SK-N-SH (cell line): Measurements from ENCODE around the gene ASTN2. TPM values are rescaled to one million over a fixed set of nuclear protein-coding genes. Genes with fewer than 3 reads are reported as not detected.
"Not testable (repeated sequence)": the region's sequence is repeated elsewhere in the genome, so short reads cannot be mapped to it uniquely, and the experiment has no call there.

Experiments used
- CTCF ChIA-PET: fragments of 300-600, 350-600 bp; formaldehyde crosslinking; extraction: SDS; loops from one replicate; lab custom pipeline; 2021; lab: Yijun Ruan, JAX
- POLR2A ChIA-PET: fragments of 350-600 bp; sonication (Branson Sonifier 250); formaldehyde crosslinking; extraction: SDS; loops from one replicate; lab custom pipeline; 2020; ENCODE audit warnings: antibody characterized with exemption, inconsistent platforms; lab: Yijun Ruan, JAX
- DNase-seq: peaks from one replicate; pipeline ENCODE4 v3.0.0; 2012
- H2AFZ ChIP-seq: fragments of 200-600 bp; sonication (generic); 2 replicates; pipeline ENCODE4 v1.8.1; 2016; ENCODE audit warnings: antibody characterized with exemption, mild to moderate bottlenecking, low read depth
- H3F3A ChIP-seq: fragments of 200-600 bp; sonication (generic); replicated peaks from 2 replicates; pipeline ENCODE3; 2016; ENCODE audit warnings: antibody characterized with exemption, mild to moderate bottlenecking; ENCODE audit not compliant: insufficient read depth
- H3K27ac ChIP-seq, 2 experiments: fragments of 200-500 bp in 1 of 2; fragments of 200-600 bp in 1 of 2; sonication (Bioruptor generic) in 1 of 2; sonication (generic), shearing (Covaris generic) in 1 of 2; 2 replicates each; pipeline versions ENCODE4 v1.5.1 to v1.6.1; 2014 to 2016; ENCODE audit warnings: low read depth in 2 of 2, inconsistent platforms in 1 of 2, low read length in 1 of 2, mild to moderate bottlenecking in 1 of 2, mixed read lengths in 1 of 2
- H3K27me3 ChIP-seq: fragments of 200-600 bp; sonication (generic), shearing (Covaris generic); 2 replicates; pipeline ENCODE4 v1.6.1; 2016; ENCODE audit warnings: mixed run types; ENCODE audit not compliant: insufficient read depth
- H3K36me3 ChIP-seq, 2 experiments: fragments of 200-500 bp in 1 of 2; fragments of 200-600 bp in 1 of 2; sonication (Bioruptor generic) in 1 of 2; sonication (generic) in 1 of 2; replicated peaks in 1 of 2; 2 replicates each; pipeline versions ENCODE3 to v1.5.1; 2014 to 2016; ENCODE audit warnings: low read length in 1 of 2, mild to moderate bottlenecking in 1 of 2; ENCODE audit not compliant: insufficient read depth in 2 of 2, control insufficient read depth in 1 of 2
- H3K4me1 ChIP-seq, 2 experiments: fragments of 200-500 bp in 1 of 2; fragments of 200-600 bp in 1 of 2; sonication (Bioruptor generic) in 1 of 2; sonication (generic), shearing (Covaris generic) in 1 of 2; 2 replicates each; pipeline versions ENCODE4 v1.5.1 to v1.6.1; 2014 to 2016; ENCODE audit warnings: low read depth in 1 of 2, low read length in 1 of 2, mixed run types in 1 of 2; ENCODE audit not compliant: insufficient read depth in 2 of 2, control insufficient read depth in 1 of 2
- H3K4me2 ChIP-seq: fragments of 200-600 bp; sonication (generic), shearing (Covaris generic); 2 replicates; pipeline ENCODE4 v1.6.1; 2017; ENCODE audit warnings: mixed run types
- H3K4me3 ChIP-seq, 2 experiments: fragments of 200-500 bp in 1 of 2; fragments of 200-600 bp in 1 of 2; sonication (Bioruptor generic) in 1 of 2; sonication (generic), shearing (Covaris generic) in 1 of 2; 2 replicates each; pipeline versions ENCODE4 v1.5.1 to v1.8.1; 2014 to 2016; ENCODE audit warnings: low read depth in 2 of 2, inconsistent platforms in 1 of 2, low read length in 1 of 2, mild to moderate bottlenecking in 1 of 2, mixed read lengths in 1 of 2, moderate library complexity in 1 of 2
- H3K79me2 ChIP-seq: fragments of 200-600 bp; sonication (generic); 2 replicates; pipeline ENCODE4 v1.8.1; 2017; ENCODE audit warnings: mild to moderate bottlenecking; ENCODE audit not compliant: insufficient read depth
- H3K9ac ChIP-seq: fragments of 200-600 bp; sonication (generic); 2 replicates; pipeline ENCODE4 v1.6.1; 2017; ENCODE audit warnings: mixed run types
- H3K9me2 ChIP-seq: fragments of 200-600 bp; sonication (generic); 2 replicates; pipeline ENCODE4 v1.6.1; 2017; ENCODE audit warnings: mixed run types
- H3K9me3 ChIP-seq: fragments of 200-600 bp; sonication (generic); 2 replicates; pipeline ENCODE4 v1.6.1; 2017; ENCODE audit warnings: mixed run types, mild to moderate bottlenecking, moderate library complexity
- H4K20me1 ChIP-seq: fragments of 200-600 bp; sonication (generic); 2 replicates; pipeline ENCODE4 v1.6.1; 2017; ENCODE audit warnings: mild to moderate bottlenecking, mixed run types; ENCODE audit not compliant: insufficient read depth
- ELF1 ChIP-seq: IDR thresholded peaks from 2 replicates; pipeline ENCODE4 v1.4.0; 2012
- FOXJ3 ChIP-seq: sonication (generic); formaldehyde crosslinking; IDR thresholded peaks from 2 replicates; pipeline ENCODE4 v1.5.1; 2020; ENCODE audit warnings: mild to moderate bottlenecking, missing genetic modification reagents
- FOXM1 ChIP-seq: IDR thresholded peaks from 2 replicates; pipeline ENCODE4 v1.4.0; 2012; ENCODE audit warnings: low read depth, mild to moderate bottlenecking
- GABPA ChIP-seq: IDR thresholded peaks from 2 replicates; pipeline ENCODE4 v1.4.0; 2012; ENCODE audit warnings: low read depth, mild to moderate bottlenecking
- GATA2 ChIP-seq: sonication (generic); formaldehyde crosslinking; IDR thresholded peaks from 2 replicates; pipeline ENCODE4 v1.5.0; 2020; ENCODE audit warnings: mild to moderate bottlenecking, missing genetic modification reagents
- MXI1 ChIP-seq: IDR thresholded peaks from 2 replicates; pipeline ENCODE4 v1.6.1; 2012; ENCODE audit warnings: mild to moderate bottlenecking, low read depth, low read length, improper control_type of control experiment
- NFIC ChIP-seq: IDR thresholded peaks from 2 replicates; pipeline ENCODE4 v1.4.0; 2012; ENCODE audit warnings: borderline replicate concordance
- RAD21 ChIP-seq: IDR thresholded peaks from 2 replicates; pipeline ENCODE4 v1.6.1; 2012; ENCODE audit warnings: mild to moderate bottlenecking, low read length
- RCOR1 ChIP-seq: fragments of 150-350 bp; IDR thresholded peaks from 2 replicates; pipeline ENCODE4 v1.6.1; 2017; ENCODE audit warnings: antibody characterized with exemption, low read length
- RXRA ChIP-seq: IDR thresholded peaks from 2 replicates; pipeline ENCODE4 v1.4.0; 2012; ENCODE audit warnings: low read depth, mild to moderate bottlenecking, borderline replicate concordance
- TAF1 ChIP-seq: IDR thresholded peaks from 2 replicates; pipeline ENCODE4 v1.6.1; 2012; ENCODE audit warnings: low read depth, mild to moderate bottlenecking, low read length, moderate library complexity, borderline replicate concordance
- TCF12 ChIP-seq: IDR thresholded peaks from 2 replicates; pipeline ENCODE4 v1.4.0; 2012
- TEAD4 ChIP-seq: IDR thresholded peaks from 2 replicates; pipeline ENCODE4 v1.4.0; 2012; ENCODE audit warnings: mild to moderate bottlenecking, borderline replicate concordance; ENCODE audit not compliant: insufficient read depth
- WGBS: methylation state at CpG from one replicate; pipeline ENCODE4 v1.1.6; 2017; ENCODE audit warnings: low lambda C conversion rate; 5-methylcytosine and 5-hydroxymethylcytosine counted together
- polyA plus RNA-seq, 3 experiments: library from polyadenylated mRNA; depleted of rRNA; stranded (reverse); fragments of >200 nt; gene quantifications; 2 replicates each; pipeline ENCODE4 v1.2.3, GENCODE V29; 2012
- TF ChIP-seq, protein P1 (sequence below): IDR thresholded peaks from 2 replicates; pipeline ENCODE4; 2012
- TF ChIP-seq, protein P2 (sequence below): IDR thresholded peaks from 2 replicates; pipeline ENCODE4 v1.4.0; 2012; ENCODE audit warnings: low read depth
- TF ChIP-seq, protein P3 (sequence below): IDR thresholded peaks from 2 replicates; pipeline ENCODE4 v1.4.0; 2012; ENCODE audit warnings: low read depth, borderline replicate concordance

ASTN2 gene
- polyA plus RNA-seq, 1 of the 3 experiments (the other 2 are of a cell fraction): 6.6 TPM

DNA sequence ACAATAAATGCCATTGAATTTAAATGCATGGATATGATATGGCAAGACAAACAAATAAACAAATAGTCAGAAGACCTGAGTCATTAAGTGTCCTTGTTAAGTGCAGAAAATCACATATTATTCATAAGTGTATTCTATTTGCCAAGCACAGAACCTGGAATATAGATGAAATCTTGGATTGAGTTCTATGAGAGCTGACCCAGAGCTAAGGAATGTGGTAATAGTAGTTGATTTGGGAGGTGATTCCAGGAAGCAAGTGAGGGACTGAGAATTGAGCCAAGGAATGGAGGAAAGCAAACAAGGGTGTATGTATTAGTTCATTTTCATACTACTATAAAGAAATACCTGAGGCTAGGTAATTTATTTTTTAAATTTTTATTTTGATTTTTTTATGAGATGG lies 518.9 kb downstream of the ASTN2 start:
- no peak overlapping the region for H3K27ac ChIP-seq
- no peaks in the 10 kb centered on the region for H3K36me3 ChIP-seq
- TF ChIP-seq, protein P1, sequence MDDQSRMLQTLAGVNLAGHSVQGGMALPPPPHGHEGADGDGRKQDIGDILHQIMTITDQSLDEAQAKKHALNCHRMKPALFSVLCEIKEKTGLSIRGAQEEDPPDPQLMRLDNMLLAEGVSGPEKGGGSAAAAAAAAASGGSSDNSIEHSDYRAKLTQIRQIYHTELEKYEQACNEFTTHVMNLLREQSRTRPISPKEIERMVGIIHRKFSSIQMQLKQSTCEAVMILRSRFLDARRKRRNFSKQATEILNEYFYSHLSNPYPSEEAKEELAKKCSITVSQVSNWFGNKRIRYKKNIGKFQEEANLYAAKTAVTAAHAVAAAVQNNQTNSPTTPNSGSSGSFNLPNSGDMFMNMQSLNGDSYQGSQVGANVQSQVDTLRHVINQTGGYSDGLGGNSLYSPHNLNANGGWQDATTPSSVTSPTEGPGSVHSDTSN: no peak
- TF ChIP-seq NFIC (no peak), TAF1 (no peak), GATA2 (CRISPR knock-in tag) (no peak), GABPA (no peak), RXRA (no peak), RCOR1 (no peak)
- TF ChIP-seq, protein P2, sequence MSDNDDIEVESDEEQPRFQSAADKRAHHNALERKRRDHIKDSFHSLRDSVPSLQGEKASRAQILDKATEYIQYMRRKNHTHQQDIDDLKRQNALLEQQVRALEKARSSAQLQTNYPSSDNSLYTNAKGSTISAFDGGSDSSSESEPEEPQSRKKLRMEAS: no peak
- TF ChIP-seq, all 33 proteins: peak for 0
- H3F3A ChIP-seq: no peaks in the 10 kb centered on the region
- no peak overlapping the region for H2AFZ ChIP-seq
- H3K4me3 ChIP-seq: no peak overlapping the region
- H3K9me2 ChIP-seq: no peaks in the 10 kb centered on the region
- H3K9me3 ChIP-seq: no peaks in the 10 kb centered on the region
- H3K27me3 ChIP-seq: no peaks in the 10 kb centered on the region
- ChIA-PET POLR2A (no interaction called here), CTCF (no interaction called here)
- H3K4me1 ChIP-seq: no peaks in the 10 kb centered on the region
- no peaks in the 10 kb centered on the region for H3K79me2 ChIP-seq
- H3K4me2 ChIP-seq: no peak overlapping the region
- H3K9ac ChIP-seq: no peak overlapping the region
- no peaks in the 10 kb centered on the region for H4K20me1 ChIP-seq
- DNase-seq: no peak

DNA sequence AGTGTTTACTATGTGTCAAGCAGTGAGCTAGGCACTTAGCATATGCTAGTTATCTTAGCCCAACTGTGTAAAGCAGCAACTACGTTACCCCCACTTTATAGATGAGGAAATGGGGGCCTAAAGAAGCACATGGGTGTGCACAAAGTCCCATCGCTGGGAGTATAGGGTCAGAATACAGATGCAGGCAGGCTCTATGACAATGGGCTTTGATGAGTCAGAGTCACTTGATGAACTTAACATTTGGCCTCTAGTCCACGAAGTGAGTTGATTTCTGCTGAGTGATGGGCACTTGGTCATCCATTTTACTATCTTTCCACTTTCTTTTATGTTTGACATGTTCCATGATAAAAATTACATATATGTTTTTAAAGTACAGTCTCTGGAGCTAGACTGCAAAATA lies 523.4 kb downstream of the ASTN2 start:
- Histone ChIP-seq H3F3A (no peaks in the 10 kb centered on the region), H2AFZ (no peak overlapping the region), H3K9me3 (no peaks in the 10 kb centered on the region), H3K9me2 (no peaks in the 10 kb centered on the region), H3K36me3 (no peaks in the 10 kb centered on the region), H3K4me2 (no peak overlapping the region), H3K79me2 (no peaks in the 10 kb centered on the region), H4K20me1 (no peaks in the 10 kb centered on the region), H3K27me3 (no peaks in the 10 kb centered on the region), H3K9ac (no peak overlapping the region), H3K27ac (no peak overlapping the region), H3K4me1 (no peaks in the 10 kb centered on the region), H3K4me3 (no peak overlapping the region)
- ChIA-PET CTCF (interaction anchor here (3.1 kb wide), 1 partner anchor 31 kb away, joined by 11 read pairs; no protein-coding TSS in a partner anchor), POLR2A (no interaction called here)
- no peak for TF ChIP-seq RAD21
- TF ChIP-seq FOXM1: no peak
- TF ChIP-seq RXRA: no peak
- TF ChIP-seq MXI1: no peak
- TF ChIP-seq, protein P1: no peak
- no peak for TF ChIP-seq TEAD4
- TF ChIP-seq TCF12: no peak
- TF ChIP-seq, protein P3, sequence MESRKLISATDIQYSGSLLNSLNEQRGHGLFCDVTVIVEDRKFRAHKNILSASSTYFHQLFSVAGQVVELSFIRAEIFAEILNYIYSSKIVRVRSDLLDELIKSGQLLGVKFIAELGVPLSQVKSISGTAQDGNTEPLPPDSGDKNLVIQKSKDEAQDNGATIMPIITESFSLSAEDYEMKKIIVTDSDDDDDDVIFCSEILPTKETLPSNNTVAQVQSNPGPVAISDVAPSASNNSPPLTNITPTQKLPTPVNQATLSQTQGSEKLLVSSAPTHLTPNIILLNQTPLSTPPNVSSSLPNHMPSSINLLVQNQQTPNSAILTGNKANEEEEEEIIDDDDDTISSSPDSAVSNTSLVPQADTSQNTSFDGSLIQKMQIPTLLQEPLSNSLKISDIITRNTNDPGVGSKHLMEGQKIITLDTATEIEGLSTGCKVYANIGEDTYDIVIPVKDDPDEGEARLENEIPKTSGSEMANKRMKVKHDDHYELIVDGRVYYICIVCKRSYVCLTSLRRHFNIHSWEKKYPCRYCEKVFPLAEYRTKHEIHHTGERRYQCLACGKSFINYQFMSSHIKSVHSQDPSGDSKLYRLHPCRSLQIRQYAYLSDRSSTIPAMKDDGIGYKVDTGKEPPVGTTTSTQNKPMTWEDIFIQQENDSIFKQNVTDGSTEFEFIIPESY: no peak
- no peak for TF ChIP-seq ELF1
- no peak for TF ChIP-seq FOXJ3 (CRISPR knock-in tag)
- DNase-seq: no peak
- WGBS: 25% methylated on average over 3 of the region's 3 CpGs

DNA sequence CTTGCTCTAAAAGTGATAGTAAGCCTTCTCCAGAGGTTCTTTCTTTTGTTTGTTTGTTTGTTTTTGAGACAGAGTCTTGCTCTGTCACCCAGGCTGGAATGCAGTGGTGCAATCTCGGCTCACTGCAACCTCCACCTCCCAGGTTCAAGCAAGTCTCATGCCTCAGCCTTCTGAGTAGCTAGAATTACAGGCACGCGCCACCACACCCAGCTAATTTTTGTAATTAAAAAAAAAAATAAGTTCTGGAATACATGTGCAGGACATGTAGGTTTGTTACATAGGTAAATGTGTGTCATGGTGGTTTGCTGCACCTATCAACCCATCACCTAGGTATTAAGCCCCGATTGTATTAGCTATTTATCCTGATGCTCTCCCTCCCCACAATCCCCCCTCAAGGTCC lies 526.4 kb downstream of the ASTN2 start:
- H3K9me3 ChIP-seq, DNase-seq, H3K4me2 ChIP-seq: not testable (repeated sequence)

More for the DNA sequence above, 526.4 kb downstream of the ASTN2 start:
- POLR2A ChIA-PET, H3K36me3 ChIP-seq, H3K9me2 ChIP-seq, H3K4me1 ChIP-seq, H3K4me3 ChIP-seq, H3K27me3 ChIP-seq, H3K9ac ChIP-seq, H3K27ac ChIP-seq, H3F3A ChIP-seq, H4K20me1 ChIP-seq, H3K79me2 ChIP-seq, H2AFZ ChIP-seq: not testable (repeated sequence)
- CTCF ChIA-PET: interaction anchor here (0.7 to 1.4 kb wide), 2 partner anchors 28 to 359 kb away, joined by 3 to 6 read pairs; no protein-coding TSS in a partner anchor
- 62% methylated on average over 4 of the region's 4 CpGs for WGBS
